Lower leg skin (tissue), 4 donors: ENCODE results near the gene RAPGEF1. TPM values are rescaled to one million over a fixed set of nuclear protein-coding genes. Genes with fewer than 3 reads are reported as not detected.

Source experiments
- DNase-seq, 2 donors: peaks; one replicate each; pipeline ENCODE4 v3.0.0-alpha.2; 2019; ENCODE audit warnings: low spot score in 2 of 2
- H3K4me3 ChIP-seq: fragments of 200-600 bp; sonication (generic); 2 replicates; pipeline ENCODE4 v1.5.1; 2017; ENCODE audit warnings: mild to moderate bottlenecking, low read depth; ENCODE audit not compliant: poor library complexity, severe bottlenecking
- POLR2A ChIP-seq, 2 donors: fragments of 450-650 bp; IDR thresholded peaks; one replicate each; pipeline ENCODE4 v1.6.1; 2016 to 2017; ENCODE audit warnings: antibody characterized with exemption in 2 of 2, mild to moderate bottlenecking in 1 of 2, moderate library complexity in 1 of 2
- WGBS, 2 donors: methylation state at CpG; one replicate each; pipeline ENCODE4 v1.1.5; 2018; 5-methylcytosine and 5-hydroxymethylcytosine counted together
- intact Hi-C: fragments of 100-400 bp; cut with DNase I; formaldehyde crosslinking; loops from one replicate; pipeline ENCODE4 v1.15.0; 2023; ENCODE audit warnings: low total_unique reads
- total RNA-seq, 4 donors: library from RNA; depleted of rRNA; stranded (reverse); fragments of >200 nt; gene quantifications; one replicate each; pipeline ENCODE4 v1.1.0, GENCODE V29; 2016
- TF ChIP-seq, protein P1 (sequence below), 3 donors: fragments of 450-650 bp; IDR thresholded peaks; one replicate each; pipeline ENCODE4 v1.5.1; 2016; ENCODE audit warnings: antibody characterized with exemption in 3 of 3, mild to moderate bottlenecking in 3 of 3, moderate library complexity in 2 of 3

The RAPGEF1 gene
- total RNA-seq, 4 donors from 2014 or later: 18.0 to 70.8 (median 43.5) TPM

DNA sequence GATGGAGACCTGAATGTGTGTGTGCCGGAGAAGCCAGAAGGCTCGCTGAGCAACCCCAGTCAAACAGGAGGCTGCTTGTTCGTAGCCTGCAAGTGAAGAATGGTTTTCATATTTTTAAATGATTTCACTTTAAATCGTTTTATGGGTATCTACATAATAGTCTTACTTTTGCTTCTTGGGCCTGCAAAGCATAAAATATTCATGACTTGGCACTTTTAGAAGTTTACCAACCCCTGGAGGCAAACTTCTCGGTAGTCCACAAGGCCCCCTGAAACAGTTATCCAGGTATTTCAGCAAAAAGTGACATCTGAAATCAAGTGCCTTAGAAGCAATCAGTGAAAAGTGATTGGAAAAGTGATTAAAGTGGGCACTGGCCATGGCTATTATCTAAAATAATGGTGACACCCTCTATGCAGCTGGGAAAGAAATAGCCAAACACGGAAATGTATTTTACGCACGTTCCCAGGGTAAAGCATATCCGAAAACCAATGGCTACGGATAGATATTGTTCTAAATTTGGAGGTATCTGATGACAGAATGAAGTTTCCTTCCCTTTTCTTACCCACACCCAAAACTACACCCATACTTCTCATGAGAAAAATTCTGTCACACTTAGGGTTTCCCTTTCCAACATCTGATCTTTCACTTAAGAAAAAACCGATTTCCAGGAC is 39.0 kb downstream of the RAPGEF1 start:
- no peak for TF ChIP-seq POLR2A (IDR thresholded peaks at IDR 0.05)
- TF ChIP-seq, protein P1, sequence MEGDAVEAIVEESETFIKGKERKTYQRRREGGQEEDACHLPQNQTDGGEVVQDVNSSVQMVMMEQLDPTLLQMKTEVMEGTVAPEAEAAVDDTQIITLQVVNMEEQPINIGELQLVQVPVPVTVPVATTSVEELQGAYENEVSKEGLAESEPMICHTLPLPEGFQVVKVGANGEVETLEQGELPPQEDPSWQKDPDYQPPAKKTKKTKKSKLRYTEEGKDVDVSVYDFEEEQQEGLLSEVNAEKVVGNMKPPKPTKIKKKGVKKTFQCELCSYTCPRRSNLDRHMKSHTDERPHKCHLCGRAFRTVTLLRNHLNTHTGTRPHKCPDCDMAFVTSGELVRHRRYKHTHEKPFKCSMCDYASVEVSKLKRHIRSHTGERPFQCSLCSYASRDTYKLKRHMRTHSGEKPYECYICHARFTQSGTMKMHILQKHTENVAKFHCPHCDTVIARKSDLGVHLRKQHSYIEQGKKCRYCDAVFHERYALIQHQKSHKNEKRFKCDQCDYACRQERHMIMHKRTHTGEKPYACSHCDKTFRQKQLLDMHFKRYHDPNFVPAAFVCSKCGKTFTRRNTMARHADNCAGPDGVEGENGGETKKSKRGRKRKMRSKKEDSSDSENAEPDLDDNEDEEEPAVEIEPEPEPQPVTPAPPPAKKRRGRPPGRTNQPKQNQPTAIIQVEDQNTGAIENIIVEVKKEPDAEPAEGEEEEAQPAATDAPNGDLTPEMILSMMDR (IDR thresholded peaks at IDR 0.05): no peak
- no peak for DNase-seq
- no peak overlapping the region for H3K4me3 ChIP-seq
- intact Hi-C loops: no loop called here
- 78 to 84% methylated on average over 11 of the region's 11 CpGs for WGBS, 2 donors

DNA sequence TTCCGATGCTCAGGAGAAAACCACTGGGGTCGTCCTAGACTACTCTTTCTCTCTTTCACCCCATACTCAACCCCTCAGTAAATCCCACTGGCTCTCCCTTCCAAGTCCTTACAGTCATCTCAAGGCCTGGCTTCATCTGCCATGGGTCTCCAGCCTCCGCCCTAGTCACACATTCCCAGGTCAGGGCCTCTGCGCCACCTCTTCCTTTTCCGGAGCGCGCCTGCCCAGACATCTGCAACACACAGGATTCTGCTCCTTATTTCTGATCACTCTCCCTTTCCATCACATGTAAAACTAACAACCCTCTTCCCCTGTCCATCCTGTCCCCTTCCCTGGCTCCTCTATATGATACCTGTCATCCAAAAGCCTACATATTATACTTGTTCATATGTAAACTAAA is 39.8 kb downstream of the RAPGEF1 start:
- TF ChIP-seq POLR2A (IDR thresholded peaks at IDR 0.05): no peak
- intact Hi-C loops: no loop called here
- WGBS, 2 donors: 91 to 93% methylated on average over 7 of the region's 7 CpGs
- no peak overlapping the region for H3K4me3 ChIP-seq
- peak in 1 of 2 donors; percentile 61 for DNase-seq

DNA sequence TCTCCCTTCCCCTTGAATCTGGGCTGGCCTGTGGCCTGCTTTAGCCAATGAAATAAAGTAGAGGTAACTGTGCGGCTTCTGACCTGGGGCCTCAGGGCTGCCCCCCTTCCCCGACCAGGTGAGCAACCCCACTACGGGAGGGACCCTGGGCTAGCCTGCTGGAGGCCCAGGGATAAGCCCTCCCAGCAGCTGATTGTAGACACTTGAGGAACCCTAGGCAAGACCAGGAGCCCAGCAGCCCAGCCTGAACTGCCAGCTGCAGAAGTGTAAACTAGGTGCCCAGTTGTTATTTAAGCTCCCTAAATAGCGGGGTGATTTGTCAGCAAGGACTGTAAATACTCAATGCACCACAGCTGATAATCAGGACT is 41.3 kb downstream of the RAPGEF1 start:
- 78 to 88% methylated on average over 3 to 4 of the region's 4 CpGs for WGBS, 2 donors
- H3K4me3 ChIP-seq: no peak overlapping the region
- TF ChIP-seq, protein P1 (IDR thresholded peaks at IDR 0.05): no peak
- TF ChIP-seq POLR2A (IDR thresholded peaks at IDR 0.05): no peak
- intact Hi-C loops: no loop called here
- peak in 1 of 2 donors; percentile 78 for DNase-seq

DNA sequence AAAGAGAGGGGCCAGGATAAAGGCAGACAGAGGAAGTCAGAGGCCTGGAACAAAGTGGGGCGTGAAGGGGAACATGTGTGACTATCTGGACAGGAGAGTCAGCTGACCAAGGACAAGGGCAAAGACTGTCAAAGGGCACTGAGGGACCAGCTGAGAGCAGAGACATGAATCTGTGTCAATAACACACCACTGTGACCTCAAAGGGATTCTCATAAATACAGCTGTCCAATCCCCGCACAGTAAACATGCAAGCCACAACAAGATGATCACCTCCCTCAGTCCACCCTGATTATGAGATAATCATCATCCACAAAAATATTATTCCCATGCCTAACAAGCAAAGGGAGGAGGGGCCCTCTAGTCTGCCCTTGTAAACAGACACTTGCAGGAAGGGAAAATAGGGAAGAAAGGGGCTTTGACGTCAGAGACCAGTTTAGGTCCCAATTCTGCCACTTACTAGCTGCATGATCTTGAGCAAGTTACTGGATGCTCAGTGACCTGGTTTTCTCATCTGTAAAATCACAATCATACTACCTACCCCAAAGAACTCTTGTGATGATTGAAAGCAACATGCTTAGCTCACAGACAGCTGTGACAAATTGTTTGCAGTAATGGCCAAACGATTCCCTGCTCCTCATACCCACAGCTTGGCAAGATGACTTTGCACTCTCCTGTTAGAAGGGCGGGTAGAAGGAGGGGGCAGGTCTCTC is 41.8 kb downstream of the RAPGEF1 start:
- intact Hi-C loops: no loop called here
- WGBS, 2 donors: 50 to 58% methylated on average over 5 of the region's 5 CpGs
- DNase-seq: peak in 1 of 2 donors; percentile 83
- TF ChIP-seq, protein P1 (IDR thresholded peaks at IDR 0.05): no peak
- TF ChIP-seq POLR2A (IDR thresholded peaks at IDR 0.05): no peak
- H3K4me3 ChIP-seq: no peak overlapping the region

DNA sequence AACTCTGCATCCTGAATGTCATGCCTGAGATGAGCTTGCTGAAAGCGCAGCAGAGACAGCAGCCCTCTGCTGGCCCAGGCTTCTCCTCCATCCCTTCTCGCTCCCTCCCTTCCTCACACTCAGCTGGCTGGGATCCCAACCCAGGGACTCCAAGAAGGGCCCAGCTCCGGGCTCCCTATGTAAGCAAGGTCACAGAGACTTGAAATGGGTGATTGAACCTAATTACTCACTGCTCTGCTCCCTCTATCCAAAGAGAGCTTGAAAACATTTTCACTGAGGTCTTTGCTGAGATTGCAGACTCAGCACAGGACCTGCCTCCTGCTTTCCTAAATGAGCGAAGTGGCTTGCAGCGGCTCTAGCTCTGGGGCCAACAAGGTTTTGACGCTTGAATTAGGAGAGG is 42.8 kb downstream of the RAPGEF1 start:
- 59 to 60% methylated on average over 6 of the region's 6 CpGs for WGBS, 2 donors
- DNase-seq: peak in 1 of 2 donors; percentile 80
- H3K4me3 ChIP-seq: no peak overlapping the region
- no peak for TF ChIP-seq POLR2A (IDR thresholded peaks at IDR 0.05)
- TF ChIP-seq, protein P1 (IDR thresholded peaks at IDR 0.05): no peak
- intact Hi-C loops: no loop called here

DNA sequence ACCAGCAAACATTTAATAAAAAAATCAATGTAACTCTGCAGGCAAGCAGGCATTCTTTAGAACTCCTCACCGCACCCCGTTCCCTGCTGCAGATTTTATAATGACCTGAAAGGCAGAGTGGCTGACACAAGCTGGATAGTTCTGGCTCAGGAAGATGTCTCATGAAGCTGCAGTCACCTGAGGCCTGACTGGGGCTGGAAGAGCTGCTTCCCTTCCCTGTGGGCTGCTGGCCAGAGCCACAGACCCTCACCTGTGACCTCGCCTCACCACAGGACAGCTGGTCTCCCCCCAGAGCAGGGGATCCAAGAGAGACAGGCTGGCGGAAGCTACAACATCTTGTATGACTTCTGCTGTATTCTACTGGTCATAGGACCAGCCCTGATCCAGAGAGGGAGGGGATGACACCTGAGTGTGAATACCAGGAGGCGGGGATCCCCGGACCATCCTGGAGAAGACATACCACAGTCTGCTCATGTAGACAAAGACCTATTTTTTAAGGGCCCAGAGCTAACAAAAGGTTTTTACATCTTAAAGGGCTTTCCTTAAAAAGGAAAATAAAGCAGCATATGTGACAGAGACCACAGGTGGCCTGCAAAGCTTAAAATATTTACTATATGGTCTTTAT is 43.9 kb downstream of the RAPGEF1 start:
- DNase-seq: peak in 1 of 2 donors; percentile 62
- 89 to 92% methylated on average over 6 of the region's 6 CpGs for WGBS, 2 donors
- intact Hi-C loops: no loop called here
- TF ChIP-seq, protein P1 (IDR thresholded peaks at IDR 0.05): no peak
- no peak for TF ChIP-seq POLR2A (IDR thresholded peaks at IDR 0.05)
- no peak overlapping the region for H3K4me3 ChIP-seq
